Activated effector memory CD4-positive, alpha-beta T cell treated with anti-CD3 and anti-CD28 coated beads, Interleukin-2, amount 50 U/mL, for 16 hours (primary cell): ENCODE results near the gene NRSN1.

Experiments used
- DNase-seq: peaks from one replicate; pipeline ENCODE4 v3.0.0-alpha.2; 2020

Gene NRSN1

GRCh38 chr6:24145690-24146131, 19.7 kb downstream of the NRSN1 start:
- no peak for DNase-seq

DNA sequence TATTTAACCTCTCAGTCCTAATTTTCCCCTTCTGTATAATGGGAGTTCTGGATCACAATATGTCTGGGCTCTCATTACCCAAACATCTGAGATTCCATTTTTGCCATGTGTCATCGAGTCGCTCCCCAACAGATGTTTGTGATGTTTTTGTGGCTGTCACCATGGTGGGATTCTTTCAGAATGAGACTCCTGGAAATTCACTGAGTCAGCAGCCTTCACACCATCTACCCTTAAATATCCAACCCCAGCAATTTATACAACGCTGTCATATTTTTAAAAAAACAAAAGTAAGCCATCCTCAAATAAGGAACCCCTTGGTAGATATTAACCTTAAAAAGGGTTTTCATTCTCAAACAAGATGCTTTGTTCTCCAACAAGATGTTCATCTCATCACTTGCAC, 20.9 kb downstream of the NRSN1 start:
- DNase-seq, result no peak

GRCh38 chr6:24147511-24148153, 21.6 kb downstream of the NRSN1 start:
- DNase-seq, result no peak

GRCh38 chr6:24148154-24148570, 22.1 kb downstream of the NRSN1 start:
- no peak for DNase-seq

- DNase-seq, result no peak
Measured at GRCh38 chr6:24148684-24149083, 22.7 kb downstream of the NRSN1 start.

DNA sequence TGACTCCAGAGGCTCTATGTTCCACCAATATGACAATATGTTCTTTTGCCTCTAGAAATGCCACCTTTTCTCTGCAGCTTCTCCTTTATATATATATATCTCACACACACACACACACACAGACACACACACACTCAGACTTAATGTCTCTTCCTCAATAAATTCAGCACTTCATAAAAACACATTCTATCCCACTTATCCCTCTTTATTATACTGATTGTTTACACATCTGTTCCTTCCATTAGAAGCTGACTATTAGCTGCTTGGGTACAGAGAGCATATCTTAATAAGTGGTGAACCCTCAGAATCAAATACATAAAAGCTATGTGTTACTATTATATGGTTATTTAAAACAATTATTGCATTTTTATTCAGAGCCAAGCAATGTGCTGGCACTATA, 23.3 kb downstream of the NRSN1 start:
- no peak for DNase-seq

- no peak for DNase-seq
Measured at GRCh38 chr6:24149836-24150235, 23.8 kb downstream of the NRSN1 start.

GRCh38 chr6:24152014-24152413, 26.0 kb downstream of the NRSN1 start:
- no peak for DNase-seq

- no peak for DNase-seq
Measured at GRCh38 chr6:24154121-24154520, 28.1 kb downstream of the NRSN1 start.

GRCh38 chr6:24157886-24158285, 31.9 kb downstream of the NRSN1 start:
- DNase-seq, result no peak

- DNase-seq, result no peak
Measured at GRCh38 chr6:24183584-24183983, 57.6 kb downstream of the NRSN1 start.

- no peak for DNase-seq
Measured at GRCh38 chr6:24186349-24186748, 60.3 kb downstream of the NRSN1 start.

DNA sequence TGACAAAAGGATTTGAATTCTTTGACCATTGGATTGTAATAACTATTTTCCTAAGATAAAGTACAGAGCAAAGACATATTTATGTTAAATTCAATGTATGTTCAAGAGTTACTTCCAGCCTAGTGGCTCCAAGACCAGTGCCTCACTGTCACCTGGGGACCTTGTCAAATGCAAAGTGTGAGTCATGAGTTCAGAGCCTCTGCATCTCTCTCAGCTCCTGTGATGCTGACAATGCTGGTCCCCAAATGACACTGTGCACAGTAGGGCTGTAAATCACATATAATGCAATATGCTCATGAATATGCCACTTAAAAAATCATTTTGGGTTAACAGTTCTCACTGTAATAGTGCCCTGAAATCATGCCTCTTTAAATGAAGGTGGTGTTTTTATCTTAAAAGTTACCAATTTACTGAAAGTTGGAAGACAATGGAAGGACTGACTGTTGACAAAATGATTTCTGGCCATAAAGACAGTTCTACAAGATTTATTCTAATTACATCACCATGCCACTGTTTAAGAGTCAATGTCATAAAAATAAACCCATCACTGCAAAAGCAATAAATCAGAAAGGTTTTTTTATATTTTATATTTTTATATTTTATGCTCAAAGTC, 62.1 kb downstream of the NRSN1 start:
- no peak for DNase-seq

DNA sequence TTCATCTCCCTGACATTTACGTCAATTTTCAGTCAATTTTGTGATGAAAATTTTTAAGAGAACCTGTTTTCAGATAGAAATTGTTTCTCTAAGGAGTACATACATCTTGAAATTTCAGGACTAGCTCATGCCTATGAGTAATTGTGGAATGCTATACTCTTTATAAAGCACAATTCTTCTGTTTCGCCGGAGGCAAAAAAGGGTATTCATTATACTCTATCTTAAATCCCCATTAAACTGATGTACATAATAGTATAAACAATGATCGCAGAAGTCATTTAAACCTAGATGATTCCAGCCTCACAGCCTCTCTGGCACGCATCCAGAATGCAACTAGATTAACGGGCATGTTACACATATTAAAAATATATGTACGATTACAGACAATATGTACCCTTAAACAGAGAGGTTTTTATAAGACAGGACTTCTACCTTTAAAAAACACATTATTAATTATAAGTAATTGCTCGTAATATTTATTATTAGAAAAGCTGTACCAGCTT, 62.6 kb downstream of the NRSN1 start:
- no peak for DNase-seq

DNA sequence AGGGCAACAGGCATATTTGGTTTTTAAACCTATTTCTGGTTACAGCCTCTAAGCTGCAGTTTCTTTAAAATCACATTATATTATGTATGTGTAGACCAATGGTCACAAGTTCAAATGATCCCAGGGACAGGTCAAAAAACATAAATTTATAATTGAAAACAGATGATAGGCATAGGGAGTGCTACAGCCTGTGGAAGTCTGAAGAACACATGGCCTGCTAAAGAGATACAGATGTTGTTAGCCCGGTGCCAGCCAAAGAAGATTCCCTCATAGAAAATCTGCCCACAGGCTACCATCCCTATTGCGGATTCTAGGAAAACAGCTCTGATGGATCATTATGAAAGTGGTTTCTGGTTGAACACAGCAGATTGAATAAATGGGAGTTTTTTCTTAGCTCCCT, 65.3 kb downstream of the NRSN1 start:
- DNase-seq, result no peak

DNA sequence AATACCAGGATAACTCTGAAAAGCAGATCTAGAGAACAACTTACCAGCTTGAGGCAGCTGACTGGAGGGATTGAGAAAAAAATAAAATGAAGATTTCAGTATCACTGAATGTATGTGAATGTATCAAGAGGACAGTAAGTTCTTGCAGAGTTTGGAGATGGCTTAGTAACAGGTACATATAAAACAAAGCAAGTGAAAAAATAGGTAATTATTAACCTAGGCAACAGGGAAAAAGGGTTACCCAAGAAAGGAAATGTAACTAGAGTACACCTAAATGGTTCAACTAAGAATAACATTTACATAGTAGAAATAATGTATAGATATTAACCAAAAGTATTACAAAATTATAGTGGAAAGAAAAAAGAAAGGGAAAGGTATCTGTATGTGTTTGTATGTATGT, 67.3 kb downstream of the NRSN1 start:
- DNase-seq, result no peak

- DNase-seq, result no peak
Measured at GRCh38 chr6:24194978-24195700, 69.1 kb downstream of the NRSN1 start.

- DNase-seq, result no peak
Measured at GRCh38 chr6:24195836-24196597, 70.0 kb downstream of the NRSN1 start.
